Measurements from ENCODE around the gene RCCD1. TPM values are rescaled to one million over a fixed set of nuclear protein-coding genes. Genes with fewer than 3 reads are reported as not detected.

Gene RCCD1
- total and polyA plus RNA-seq, 12 donors = 5.5 to 11.8 (median 7.6) TPM

DNA sequence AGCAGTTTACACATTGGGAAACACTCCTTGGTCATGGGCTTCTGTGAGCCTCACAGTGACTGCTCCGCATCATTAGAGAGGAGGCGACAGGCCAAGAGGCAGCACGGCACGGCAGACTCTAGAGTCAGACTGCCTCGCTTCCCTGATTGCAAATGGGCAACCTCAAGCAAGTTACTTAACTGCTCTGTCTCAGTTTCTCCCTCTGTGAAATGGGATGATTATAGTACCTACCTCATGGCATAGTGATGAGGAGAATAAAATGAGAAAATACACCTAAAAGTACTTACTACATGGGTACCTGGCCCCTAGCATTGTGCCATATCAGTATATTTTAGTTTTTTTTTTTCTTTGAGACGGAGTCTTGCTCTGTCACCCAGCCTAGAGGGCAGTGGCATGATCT lies 4.0 kb upstream of the RCCD1 start:
- intact Hi-C loops (cut with DNase I) = loop anchor here in 3 of 10 donors (10.0 kb wide), 3 partner anchors 74 to 314 kb away; partner anchors contain the start of gene VPS33B (in 1 of the 3)
- WGBS, 2 donors = 98% methylated on average over 6 of the region's 6 CpGs
- no peak for TF ChIP-seq CTCF (IDR thresholded peaks at IDR 0.05)
- ATAC-seq (no peak), DNase-seq (no peak)
- Histone ChIP-seq H3K4me1 (peaks cover 0 to 12% (median 8%) of the 10 kb centered on the region in 9 donors), H3K36me3 (peaks cover 3 to 84% (median 65%) of the 10 kb centered on the region in 9 donors), H3K27me3 (no peaks in the 10 kb centered on the region), H3K4me3 (no peak overlapping the region), H3K9me3 (no peaks in the 10 kb centered on the region), H3K27ac (no peak overlapping the region)

- DNase-seq = no peak
- 93 to 94% methylated on average over 14 of the region's 14 CpGs for WGBS, 2 donors
Observed at GRCh38 chr15:90952901-90953677, 1.6 kb upstream of the RCCD1 start.

GRCh38 chr15:90953947-90954711 lies 555 bp upstream of the RCCD1 start:
- peak overlapping the region in 8 of 10 donors; percentile 77 to 97 (median 90) for H3K27ac ChIP-seq

More at GRCh38 chr15:90952901-90953677, 1.6 kb upstream of the RCCD1 start:
- TF ChIP-seq CTCF (IDR thresholded peaks at IDR 0.05) = no peak
- no peak overlapping the region for H3K27ac ChIP-seq
- no peak overlapping the region for H3K4me3 ChIP-seq
- ATAC-seq = no peak
- H3K27me3 ChIP-seq = no peaks in the 10 kb centered on the region
- H3K4me1 ChIP-seq = peaks cover 0 to 33% (median 24%) of the 10 kb centered on the region in 9 donors
- H3K36me3 ChIP-seq = peaks cover 3 to 60% (median 47%) of the 10 kb centered on the region in 9 donors
- intact Hi-C loops (cut with DNase I) = loop anchor here in 3 of 10 donors (10.0 kb wide), 3 partner anchors 72 to 312 kb away; partner anchors contain the start of gene VPS33B (in 1 of the 3)
- H3K9me3 ChIP-seq = no peaks in the 10 kb centered on the region

More at GRCh38 chr15:90953947-90954711, 555 bp upstream of the RCCD1 start:
- Histone ChIP-seq H3K4me1 (peaks cover 0 to 36% (median 24%) of the 10 kb centered on the region in 9 donors), H3K9me3 (no peaks in the 10 kb centered on the region), H3K27me3 (no peaks in the 10 kb centered on the region), H3K36me3 (peaks cover 3 to 50% (median 41%) of the 10 kb centered on the region in 9 donors), H3K4me3 (peak overlapping the region in 9 of 10 donors; percentile 58 to 96 (median 82))
- intact Hi-C loops (cut with DNase I) = loop anchor here in 3 of 10 donors (10.0 kb wide), 3 partner anchors 71 to 311 kb away; partner anchors contain the start of gene VPS33B (in 1 of the 3)
- no peak for TF ChIP-seq CTCF (IDR thresholded peaks at IDR 0.05)
- 75 to 76% methylated on average over 16 of the region's 16 CpGs for WGBS, 2 donors
- ATAC-seq = no peak
- DNase-seq = no peak
